HTERT RPE-1 (cell line): ENCODE data around the gene RBP5.

Experiments used
- in situ Hi-C: fragments of 300-500 bp; cut with MboI; formaldehyde crosslinking; loops from 4 replicates; pipeline ENCODE4 v1.14.3; 2020; ENCODE audit warnings: low sequenced_read_pairs

RBP5 gene

GRCh38 chr12:7146228-7146627 lies 17.5 kb upstream of the RBP5 start:
- in situ Hi-C loops = no loop called here

DNA sequence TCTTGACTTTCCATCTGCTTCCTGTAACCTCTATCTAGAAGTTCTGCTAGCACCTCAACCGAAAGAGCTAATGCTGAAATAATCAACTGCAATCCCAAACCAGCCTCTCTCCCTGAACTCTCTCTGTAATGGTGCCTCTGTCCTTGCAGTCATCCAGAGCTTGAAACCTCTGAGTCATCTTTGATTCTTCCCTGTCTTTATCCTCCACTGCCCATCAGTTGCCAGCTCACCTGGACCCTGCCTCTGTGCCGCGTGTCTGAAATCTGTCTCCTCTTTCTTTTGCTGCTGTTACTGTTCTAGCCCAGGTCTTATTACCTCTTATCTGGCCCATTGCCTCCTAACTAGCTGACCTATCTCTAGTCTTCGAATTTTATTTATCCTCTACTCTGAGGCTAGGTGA lies 17.0 kb upstream of the RBP5 start:
- in situ Hi-C loops = no loop called here

GRCh38 chr12:7144414-7145120 lies 15.9 kb upstream of the RBP5 start:
- in situ Hi-C loops = no loop called here

DNA sequence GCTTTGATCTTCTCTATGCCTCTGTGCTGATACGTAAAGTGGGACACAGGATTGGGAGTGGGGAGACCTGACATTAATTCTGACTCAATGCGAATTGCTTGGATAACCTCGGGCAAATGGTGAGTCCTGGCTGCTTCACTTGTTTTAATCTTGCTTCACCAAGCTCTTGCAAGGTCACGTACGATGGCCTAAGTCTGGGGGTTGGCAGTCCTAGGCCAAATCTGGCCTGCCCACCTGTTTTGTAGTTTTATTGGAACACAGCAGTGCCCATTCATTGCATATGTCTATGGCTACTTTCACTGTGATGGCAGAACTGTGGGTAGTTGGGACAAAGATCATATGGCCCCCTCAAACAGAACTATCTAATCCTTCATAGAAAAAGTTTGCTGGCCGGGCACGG lies 14.9 kb upstream of the RBP5 start:
- in situ Hi-C loops = no loop called here

DNA sequence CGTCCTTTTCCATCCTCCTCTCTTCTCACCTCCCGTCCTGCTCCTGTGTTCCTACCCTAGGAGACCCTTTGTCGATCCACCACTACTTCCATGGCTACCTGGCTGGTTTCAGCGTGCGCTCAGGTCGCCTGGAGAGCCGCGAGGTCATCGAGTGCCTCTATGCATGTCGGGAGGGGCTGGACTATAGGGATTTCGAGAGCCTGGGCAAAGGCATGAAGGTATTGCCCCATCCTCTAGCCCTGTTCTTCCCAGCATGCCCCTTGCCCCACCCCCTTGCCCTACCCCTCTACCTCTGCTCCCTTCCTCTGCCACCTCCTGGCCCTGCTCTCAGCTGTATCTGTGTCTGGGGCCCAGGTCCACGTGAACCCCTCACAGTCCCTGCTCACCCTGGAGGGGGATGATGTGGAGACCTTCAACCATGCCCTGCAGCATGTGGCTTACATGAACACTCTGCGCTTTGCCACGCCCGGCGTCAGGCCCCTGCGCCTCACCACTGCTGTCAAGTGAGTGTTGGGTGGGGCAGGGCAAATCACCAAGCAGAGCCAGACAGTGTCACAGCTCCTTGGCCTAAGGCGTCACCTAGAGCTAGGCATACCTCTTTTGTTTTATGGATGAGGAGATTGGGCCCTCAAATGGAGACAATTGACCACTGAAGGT lies 14.2 kb upstream of the RBP5 start:
- in situ Hi-C loops = no loop called here

- in situ Hi-C loops = no loop called here
These were observed 13.5 kb upstream of the RBP5 start for GRCh38 chr12:7142056-7142644.

DNA sequence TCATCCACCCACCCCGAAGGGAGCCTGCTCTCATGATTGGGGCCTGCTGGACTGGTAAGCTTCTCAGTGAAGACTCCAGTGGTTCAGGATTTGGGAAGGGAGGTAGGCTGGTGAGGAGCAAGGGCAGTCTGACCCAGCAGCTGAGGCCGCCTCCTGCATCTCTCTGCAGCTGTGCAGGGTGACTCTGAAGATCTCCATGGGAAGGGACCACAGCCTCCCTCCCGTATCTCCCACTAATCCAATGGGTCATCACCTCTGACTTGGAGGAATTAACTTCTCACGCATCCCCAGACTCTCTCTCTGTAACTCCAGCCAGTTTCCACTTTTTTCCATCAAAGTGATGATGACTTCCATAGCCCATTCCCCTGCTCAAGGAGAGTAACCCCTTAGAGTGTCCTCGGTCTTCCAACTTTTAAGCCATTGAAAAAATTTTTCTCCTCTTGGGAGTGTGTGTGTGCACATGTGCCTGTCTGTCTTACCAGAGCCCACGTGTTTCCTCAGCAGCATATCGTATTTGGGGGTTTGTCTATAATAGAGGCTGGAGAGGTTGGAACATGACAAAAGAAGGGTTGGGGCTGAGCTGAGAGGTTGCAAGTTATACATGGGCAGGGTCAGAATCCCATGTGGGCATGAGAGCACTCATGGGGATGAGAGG lies 12.8 kb upstream of the RBP5 start:
- in situ Hi-C loops = no loop called here

GRCh38 chr12:7139200-7139599 lies 10.5 kb upstream of the RBP5 start:
- in situ Hi-C loops = no loop called here

GRCh38 chr12:7137908-7138307 lies 9.2 kb upstream of the RBP5 start:
- in situ Hi-C loops = no loop called here

DNA sequence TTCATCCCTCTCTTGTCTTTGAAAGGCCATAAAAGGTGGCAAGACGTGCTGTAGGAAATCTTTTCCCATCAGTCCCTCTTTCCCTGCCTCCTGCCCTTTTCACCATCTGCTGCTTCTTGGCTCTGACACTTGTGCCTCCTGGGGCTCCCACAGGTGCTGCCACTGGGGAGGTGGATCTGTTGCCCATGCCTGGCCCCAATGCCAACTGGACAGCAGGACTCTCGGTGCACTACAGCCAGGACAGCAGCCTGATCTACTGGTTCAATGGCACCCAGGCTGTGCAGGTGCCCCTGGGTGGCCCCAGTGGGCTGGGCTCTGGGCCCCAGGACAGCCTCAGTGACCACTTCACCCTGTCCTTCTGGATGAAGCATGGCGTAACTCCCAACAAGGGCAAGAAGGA lies 8.0 kb upstream of the RBP5 start:
- in situ Hi-C loops = no loop called here

- in situ Hi-C loops = no loop called here
These were observed 7.4 kb upstream of the RBP5 start for GRCh38 chr12:7136071-7136470.

DNA sequence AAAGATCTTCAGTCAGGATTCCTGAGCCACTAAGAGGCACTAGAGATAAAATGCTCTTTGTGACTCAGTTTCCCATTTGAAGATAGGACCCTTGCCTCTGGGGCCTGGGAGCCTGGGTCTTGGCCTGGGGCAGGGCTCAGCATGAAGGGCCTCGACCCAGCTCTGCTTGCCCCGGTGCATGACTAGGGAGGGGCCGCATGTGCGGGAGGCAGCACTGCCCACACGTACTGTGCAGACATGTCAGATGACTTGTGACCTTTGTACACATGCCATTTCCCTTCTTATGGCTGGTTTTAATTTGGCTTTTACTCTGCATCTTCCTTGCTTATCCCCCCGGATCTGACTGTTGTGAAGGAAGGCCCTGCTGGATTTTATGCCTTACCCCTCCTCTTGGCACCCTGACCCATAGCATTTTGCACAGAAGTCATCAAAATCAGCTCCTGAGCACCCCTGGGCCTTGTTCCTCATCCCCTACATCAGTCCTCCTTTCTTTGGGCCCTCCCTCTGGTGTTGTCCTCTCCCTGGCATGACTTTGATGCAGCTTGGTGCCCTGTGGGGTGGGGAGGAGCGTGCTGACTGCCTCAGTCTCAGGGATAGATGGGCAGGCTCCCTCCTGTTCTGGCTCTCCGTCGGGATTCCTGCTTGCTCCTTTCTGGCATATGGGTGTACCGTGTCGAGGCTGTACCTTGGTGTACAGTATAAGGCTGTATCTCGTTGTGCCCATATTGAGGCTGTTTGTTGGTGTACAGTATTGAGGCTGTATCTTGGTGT lies 5.9 kb upstream of the RBP5 start:
- in situ Hi-C loops = no loop called here

GRCh38 chr12:7131502-7131866 lies 2.8 kb upstream of the RBP5 start:
- in situ Hi-C loops = no loop called here

GRCh38 chr12:7130701-7131501 lies 2.2 kb upstream of the RBP5 start:
- in situ Hi-C loops = no loop called here

GRCh38 chr12:7129872-7130691 lies 1.4 kb upstream of the RBP5 start, which contains the start of gene CLSTN3:
Gene CLSTN3, plus strand, starts transcription at chr12:7130371. Its CDS starts 278 bp downstream, at chr12:7130649.
- in situ Hi-C loops = no loop called here

- in situ Hi-C loops = no loop called here
These were observed 690 bp upstream of the RBP5 start for GRCh38 chr12:7129287-7129871.

DNA sequence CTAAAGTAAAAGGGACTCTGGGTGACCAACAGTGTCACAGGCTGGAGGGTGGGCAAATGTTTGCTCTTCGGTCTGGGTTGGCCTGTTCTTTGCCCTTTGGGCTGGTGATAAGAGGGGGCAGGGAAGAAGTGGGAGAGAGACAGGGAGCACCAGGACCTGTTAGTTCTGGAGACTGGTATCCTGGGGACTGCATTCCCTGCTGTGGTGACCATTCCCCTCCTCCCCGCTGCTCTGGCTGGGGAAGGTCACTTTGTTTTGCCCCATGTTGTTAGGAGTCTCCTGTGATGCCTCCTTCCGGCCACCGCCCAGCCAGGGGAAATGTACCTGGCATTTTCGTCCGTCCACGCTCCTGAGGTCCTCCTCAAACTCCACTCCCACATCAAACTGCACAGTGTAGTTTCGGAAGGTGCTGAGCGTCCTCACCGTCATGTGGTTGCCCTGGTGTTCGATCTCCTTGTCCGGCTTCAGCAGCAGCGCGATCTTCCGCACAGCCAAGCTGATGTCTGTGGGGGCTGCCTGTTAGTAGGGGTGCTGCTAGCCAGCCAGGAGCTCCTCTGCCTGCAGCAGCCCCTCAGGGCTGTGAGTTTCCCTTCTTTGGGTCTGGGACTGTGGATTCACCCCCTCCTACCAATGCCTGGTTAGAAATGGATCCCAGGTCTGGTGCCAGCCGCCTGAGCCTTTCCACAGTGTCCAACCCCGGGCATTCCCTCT lies 618 bp downstream of the RBP5 start:
- in situ Hi-C loops = no loop called here

DNA sequence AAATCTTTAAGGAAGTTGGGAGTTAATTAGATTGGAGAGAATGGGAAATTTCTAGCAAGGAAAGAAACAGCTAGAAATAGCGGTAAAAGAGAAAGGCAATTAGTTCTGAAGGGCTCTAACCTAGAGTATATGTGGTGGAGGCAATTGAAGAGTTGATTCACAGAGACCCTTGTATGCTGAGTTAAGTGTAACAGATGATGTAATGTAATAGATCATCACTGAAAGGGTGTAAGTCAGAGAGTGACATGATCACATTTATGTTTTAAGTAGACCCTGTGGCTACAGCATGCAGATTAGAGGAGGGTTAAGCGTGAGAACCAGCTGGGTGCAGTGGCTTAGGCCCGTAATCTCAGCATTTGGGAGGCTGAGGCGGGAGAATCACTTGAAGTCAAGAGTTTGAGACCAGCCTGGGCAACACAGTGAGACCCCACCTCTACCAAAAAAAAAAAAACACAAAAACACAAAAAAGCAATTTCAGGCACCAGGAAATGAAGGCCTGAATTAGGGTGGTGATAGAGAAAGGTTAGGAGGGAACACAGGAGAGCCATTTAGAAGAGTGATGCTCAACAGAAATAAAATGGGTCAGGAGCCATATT lies 3.0 kb downstream of the RBP5 start:
- in situ Hi-C loops = no loop called here
